Lower leg skin (tissue), 3 donors: ENCODE results near the gene NECAP2.
"Not testable (repeated sequence)": the region's sequence is repeated elsewhere in the genome, so short reads cannot be mapped to it uniquely, and the experiment has no call there.

Source experiments
- CTCF ChIP-seq, 3 donors: fragments of 450-650 bp; IDR thresholded peaks; one replicate each; pipeline ENCODE4 v1.5.1; 2016; ENCODE audit warnings: antibody characterized with exemption in 3 of 3, mild to moderate bottlenecking in 3 of 3, moderate library complexity in 2 of 3
- POLR2A ChIP-seq, 2 donors: fragments of 450-650 bp; IDR thresholded peaks; one replicate each; pipeline ENCODE4 v1.6.1; 2016 to 2017; ENCODE audit warnings: antibody characterized with exemption in 2 of 2, mild to moderate bottlenecking in 1 of 2, moderate library complexity in 1 of 2

DNA sequence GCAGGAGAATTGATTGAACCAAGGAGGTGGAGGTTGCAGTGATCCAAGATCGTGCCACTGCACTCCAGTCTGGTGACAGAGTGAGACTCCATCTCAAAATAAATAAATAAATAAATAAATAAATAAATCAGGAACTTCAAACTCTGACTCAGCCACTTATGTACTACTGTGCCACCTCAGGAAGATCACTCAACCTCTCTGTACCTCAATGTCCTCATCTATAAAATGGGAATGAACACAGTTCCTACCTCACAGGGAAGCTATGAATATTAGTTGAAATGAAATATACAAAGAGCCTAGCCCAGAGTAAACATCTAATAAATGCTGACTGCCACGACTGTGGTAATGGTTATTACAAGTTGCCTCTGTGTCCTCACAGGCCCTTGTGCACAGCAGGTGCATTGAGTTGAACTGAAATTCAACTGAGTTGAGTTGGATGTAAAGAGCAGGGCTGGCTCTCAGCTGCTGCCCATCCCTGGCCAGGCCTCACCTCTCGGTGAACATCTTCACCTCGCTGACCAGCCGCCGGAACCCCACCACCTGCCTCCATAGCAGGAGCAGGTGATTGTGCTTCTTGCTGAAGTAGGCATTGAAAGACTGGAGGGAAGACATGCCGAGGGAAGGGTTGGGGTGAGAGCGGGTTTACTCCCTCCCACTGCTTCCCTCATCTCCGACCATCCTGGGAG lies 48.8 kb downstream of the NECAP2 start:
- TF ChIP-seq CTCF, POLR2A (IDR thresholded peaks at IDR 0.05): not testable (repeated sequence)
